Right lung (tissue), 10 donors: Measurements from ENCODE around the gene MON1A. TPM values are rescaled to one million over a fixed set of nuclear protein-coding genes. Genes with fewer than 3 reads are reported as not detected.
"Not testable (repeated sequence)": the region's sequence is repeated elsewhere in the genome, so short reads cannot be mapped to it uniquely, and the experiment has no call there.

Source experiments
- DNase-seq, 2 donors: peaks; one replicate each; pipeline ENCODE4 v3.0.0-alpha.2; 2013
- long read RNA-seq, 8 donors: transcript quantifications; one replicate each; lab custom pipeline, GENCODE V29; 2026
- polyA plus RNA-seq, 5 donors: library from polyadenylated mRNA; unstranded; fragments of 120-200 nt; gene quantifications; one replicate each; pipeline versions ENCODE4 v1.2.1 to v1.2.3, GENCODE V29; 2013; ENCODE audit warnings: inconsistent platforms in 1 of 5, low replicate concordance in 1 of 5; ENCODE audit not compliant: insufficient read length in 5 of 5, insufficient read depth in 1 of 5

The MON1A gene
- 10 to 100 TPM in 4 of 5 donors, 1 to 10 TPM in 1; 9.5 to 17.8 (median 12.0) TPM for polyA plus RNA-seq
- long read RNA-seq, donor 1, partial matches to known transcripts: 0 of 7 reads
- long read RNA-seq, donor 1, other reads (novel, unspliced or antisense): 0 of 7 reads
- long read RNA-seq, donor 2, partial matches to known transcripts: 0 of 3 reads
- long read RNA-seq, donor 2, other reads (novel, unspliced or antisense): 0 of 3 reads
- long read RNA-seq, donor 3, partial matches to known transcripts: 0 of 5 reads
- long read RNA-seq, donor 3, other reads (novel, unspliced or antisense): 0 of 5 reads
- long read RNA-seq, donor 4, partial matches to known transcripts: 0 of 2 reads
- long read RNA-seq, donor 4, other reads (novel, unspliced or antisense): 0 of 2 reads
- long read RNA-seq, donor 5, partial matches to known transcripts: 0 of 6 reads
- long read RNA-seq, donor 5, other reads (novel, unspliced or antisense): 0 of 6 reads
- long read RNA-seq, donor 6, transcript MON1A-201 (6 exons, 2,370 nt): major isoform, 5 of 8 reads
- long read RNA-seq, donor 6, partial matches to known transcripts: 0 of 8 reads
- long read RNA-seq, donor 6, other reads (novel, unspliced or antisense): 0 of 8 reads
- long read RNA-seq, donor 7, partial matches to known transcripts: 0 of 5 reads
- long read RNA-seq, donor 7, other reads (novel, unspliced or antisense): 0 of 5 reads
- long read RNA-seq, donor 8: 0 reads

- peak; percentile 89 to 91 for DNase-seq
Measured at GRCh38 chr3:49929291-49930167, at the start of gene MON1A. Gene MON1A (minus strand): TSS chr3:49929811. CDS start chr3:49913346, 16,465 bp downstream.

- no peak for DNase-seq
Measured at GRCh38 chr3:49976942-49977341, 47.3 kb upstream of the MON1A start.

GRCh38 chr3:49972656-49973055 lies 43.0 kb upstream of the MON1A start:
- DNase-seq: no peak

GRCh38 chr3:49968346-49968745 lies 38.7 kb upstream of the MON1A start:
- DNase-seq: no peak

- peak; percentile 44 to 50 for DNase-seq
Measured at GRCh38 chr3:49967291-49967690, 37.7 kb upstream of the MON1A start.

GRCh38 chr3:49966233-49966942 lies 36.8 kb upstream of the MON1A start:
- no peak for DNase-seq

GRCh38 chr3:49955636-49956035 lies 26.0 kb upstream of the MON1A start:
- no peak for DNase-seq

- no peak for DNase-seq
Measured at GRCh38 chr3:49952924-49953323, 23.3 kb upstream of the MON1A start.

GRCh38 chr3:49942651-49943050 lies 13.0 kb upstream of the MON1A start:
- DNase-seq: no peak

- DNase-seq: no peak
Measured at GRCh38 chr3:49940667-49941249, 11.1 kb upstream of the MON1A start.

GRCh38 chr3:49939858-49940666 lies 10.5 kb upstream of the MON1A start, which contains the start of gene RBM6:
Gene RBM6 (plus strand): TSS chr3:49940150. CDS start chr3:49962642, 22,492 bp downstream.
- DNase-seq: peak; percentile 94 to 95

GRCh38 chr3:49937090-49937489 lies 7.5 kb upstream of the MON1A start:
- DNase-seq: no peak

- DNase-seq: not testable (repeated sequence)
Measured at GRCh38 chr3:49932281-49932680, 2.7 kb upstream of the MON1A start.

- no peak for DNase-seq
Measured at GRCh38 chr3:49930922-49931321, 1.3 kb upstream of the MON1A start.

- no peak for DNase-seq
Measured at GRCh38 chr3:49930168-49930690, 618 bp upstream of the MON1A start.

GRCh38 chr3:49928481-49929017 lies 1.1 kb downstream of the MON1A start:
- peak in 1 of 2 donors; percentile 47 for DNase-seq

GRCh38 chr3:49927798-49928197 lies 1.8 kb downstream of the MON1A start:
- DNase-seq: no peak

GRCh38 chr3:49926117-49926728 lies 3.4 kb downstream of the MON1A start:
- no peak for DNase-seq

GRCh38 chr3:49925485-49925884 lies 4.1 kb downstream of the MON1A start:
- no peak for DNase-seq
